GM18909 (cell line): Measurements from ENCODE around the gene CALD1.
A peak's percentile ranks its signal among the peaks of the same experiment; 100 is the strongest.

Experiments
- ATAC-seq: cut with Tn5 transposase; IDR thresholded peaks from one replicate; pipeline ENCODE4 v1.9.1; 2021; ENCODE audit warnings: mild to moderate bottlenecking; ENCODE audit not compliant: unreplicated experiment, poor library complexity

CALD1 gene

DNA sequence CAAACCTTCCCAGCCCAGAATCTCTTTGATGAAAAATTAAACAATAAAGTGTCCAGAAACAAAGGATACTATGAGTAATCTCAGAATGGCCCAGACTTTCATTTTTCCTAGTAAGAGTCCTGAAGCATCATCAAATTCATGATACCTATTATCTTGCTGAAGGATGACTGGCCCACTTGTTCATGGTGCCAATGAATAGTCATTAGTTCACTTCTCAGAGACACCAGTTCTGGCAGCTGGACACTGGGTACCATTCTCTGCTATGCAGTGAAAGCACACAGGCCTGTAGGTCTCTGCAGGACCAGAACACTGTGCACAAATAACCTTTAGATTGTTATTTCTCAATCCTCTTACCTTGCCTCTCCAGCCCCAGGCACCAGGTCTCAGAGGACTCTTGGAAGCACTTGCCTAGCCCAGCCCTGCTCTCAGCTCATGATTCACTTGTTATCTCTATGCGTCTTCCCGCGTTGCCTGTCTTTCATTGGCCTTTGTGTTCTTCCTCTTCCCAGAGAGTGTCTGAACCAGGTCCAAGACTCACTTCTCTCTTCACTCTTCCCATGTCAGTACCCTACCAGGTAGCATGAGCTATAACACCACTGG, 108.8 kb downstream of the CALD1 start:
- ATAC-seq = no peak

DNA sequence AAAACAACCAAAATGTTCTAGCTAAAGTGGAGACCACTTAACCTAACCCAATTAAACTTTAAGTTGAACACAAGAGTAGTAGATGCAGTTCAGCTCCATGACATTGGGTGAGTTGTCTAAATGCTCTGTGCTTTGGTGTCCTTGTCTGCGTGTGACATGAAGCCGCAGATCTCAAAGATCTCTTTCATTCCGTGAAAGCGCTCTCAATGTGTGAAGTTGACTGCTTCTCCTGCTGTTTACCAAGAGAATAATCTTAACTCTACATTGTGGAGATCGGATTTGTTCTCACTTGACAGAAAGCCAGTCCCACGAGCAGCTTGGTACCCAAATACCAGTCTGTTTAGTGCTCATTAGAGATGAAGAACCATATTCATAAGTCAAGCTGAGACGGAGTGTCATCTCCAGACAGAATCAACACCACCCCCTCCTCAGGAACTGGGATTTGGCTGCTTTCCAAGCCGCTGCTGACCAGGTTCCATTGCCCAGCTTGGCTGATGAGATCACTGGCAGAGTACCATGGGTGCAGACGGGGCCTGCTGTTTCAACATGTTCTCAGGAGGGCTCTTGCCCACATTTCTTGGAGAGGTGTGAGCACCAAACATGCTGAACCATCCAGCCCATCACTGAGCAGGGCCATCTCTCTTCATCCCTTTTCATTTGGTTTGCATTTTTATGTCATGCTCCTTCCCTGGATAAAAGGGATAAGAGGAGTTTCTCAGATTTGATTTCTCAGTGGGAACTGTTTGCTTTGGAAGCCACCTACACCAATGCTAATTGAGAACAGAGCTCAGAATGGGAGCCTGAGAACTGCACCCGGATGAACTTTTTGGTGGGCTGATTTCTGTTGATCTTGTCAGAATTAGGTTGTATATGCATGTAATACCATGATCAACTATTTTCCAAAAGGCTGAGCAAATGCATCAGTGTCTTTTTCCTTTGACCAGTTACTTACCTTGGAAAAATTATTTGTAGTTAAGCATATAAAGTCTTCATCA, 111.1 kb downstream of the CALD1 start:
- no peak for ATAC-seq

DNA sequence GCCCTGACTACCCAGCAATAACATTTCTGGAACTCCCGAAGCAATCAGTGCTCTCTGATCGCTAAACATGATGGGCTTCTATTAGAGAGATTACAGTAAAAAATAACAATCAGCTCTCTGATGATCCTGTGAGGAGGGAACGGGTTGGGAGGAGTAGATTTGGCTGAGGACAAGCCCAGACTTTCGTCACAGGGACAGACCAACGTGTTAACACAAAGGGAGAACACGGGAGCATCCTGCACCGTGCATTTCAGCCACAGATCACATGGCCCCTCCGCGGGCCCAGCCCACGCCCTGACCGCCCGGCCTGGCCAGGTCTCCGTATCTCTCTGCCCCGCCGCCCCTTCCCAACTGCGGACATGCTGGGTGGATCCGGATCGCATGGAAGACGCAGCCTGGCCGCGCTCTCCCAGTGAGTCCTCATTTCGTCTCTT, 111.8 kb downstream of the CALD1 start:
- no peak for ATAC-seq

DNA sequence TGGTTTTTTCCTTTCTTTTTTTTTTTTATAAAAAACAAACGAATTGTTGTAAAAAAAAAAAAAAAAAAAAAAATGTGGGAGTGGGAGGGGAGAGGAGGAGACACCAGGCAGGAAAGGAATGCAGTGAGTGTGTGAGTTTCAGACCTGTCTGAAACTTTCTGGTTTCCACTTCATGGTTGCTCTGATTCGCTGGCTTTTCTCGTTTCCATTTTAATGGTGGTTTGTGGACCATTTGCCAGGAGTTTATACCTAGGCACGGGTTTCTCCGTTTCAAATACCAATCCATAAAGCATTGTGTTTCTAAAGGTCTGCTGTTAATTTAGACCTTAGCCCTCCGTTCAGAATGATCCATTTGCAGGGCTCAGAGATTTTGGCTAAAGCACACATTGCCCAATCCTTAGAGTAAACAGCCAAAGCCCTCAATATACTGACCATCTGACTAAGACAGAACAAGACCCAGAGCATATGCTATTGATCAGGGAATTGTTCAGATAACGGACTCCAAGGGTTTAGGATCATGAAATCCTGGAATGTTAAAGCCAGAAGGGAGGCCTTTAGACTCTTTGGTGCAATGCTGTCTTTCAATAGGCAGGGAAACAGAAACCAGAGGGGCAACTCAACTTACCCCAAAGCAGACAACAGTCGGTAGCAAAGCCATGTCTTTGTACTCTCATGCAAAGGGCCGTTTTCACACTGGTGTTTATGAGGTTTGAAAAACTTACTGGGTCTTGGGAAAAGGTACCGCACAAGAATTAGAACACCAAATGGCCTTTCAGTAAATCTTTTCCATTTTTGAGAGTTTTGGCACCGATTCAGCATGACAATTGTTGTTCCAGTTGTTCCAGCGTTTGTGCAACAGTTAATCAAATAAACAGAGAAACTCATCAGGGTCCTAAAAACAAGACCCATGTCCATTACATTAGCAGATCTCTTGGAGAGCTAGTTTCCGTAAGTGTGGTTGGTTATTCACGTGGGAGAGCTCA, 112.6 kb downstream of the CALD1 start:
- ATAC-seq = no peak

DNA sequence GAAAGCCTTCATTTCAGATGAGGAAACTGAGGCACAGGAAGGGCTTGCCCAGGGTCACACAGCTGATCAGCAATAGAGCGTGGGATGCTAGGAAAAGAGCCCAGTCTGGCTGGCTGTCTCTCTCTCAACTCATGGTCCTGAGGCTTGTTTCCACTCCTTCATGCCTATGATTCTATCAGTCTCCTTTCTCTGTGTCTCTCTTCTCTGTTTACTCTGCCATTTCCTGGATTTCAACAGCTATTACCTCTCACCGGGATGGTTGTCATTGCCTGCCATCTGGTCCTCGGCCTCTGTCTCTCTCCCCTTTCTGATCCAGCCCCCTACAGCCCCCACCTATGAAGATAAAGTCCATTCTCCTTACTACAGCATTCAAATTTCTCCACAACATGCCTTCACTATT, 113.5 kb downstream of the CALD1 start:
- ATAC-seq = no peak

DNA sequence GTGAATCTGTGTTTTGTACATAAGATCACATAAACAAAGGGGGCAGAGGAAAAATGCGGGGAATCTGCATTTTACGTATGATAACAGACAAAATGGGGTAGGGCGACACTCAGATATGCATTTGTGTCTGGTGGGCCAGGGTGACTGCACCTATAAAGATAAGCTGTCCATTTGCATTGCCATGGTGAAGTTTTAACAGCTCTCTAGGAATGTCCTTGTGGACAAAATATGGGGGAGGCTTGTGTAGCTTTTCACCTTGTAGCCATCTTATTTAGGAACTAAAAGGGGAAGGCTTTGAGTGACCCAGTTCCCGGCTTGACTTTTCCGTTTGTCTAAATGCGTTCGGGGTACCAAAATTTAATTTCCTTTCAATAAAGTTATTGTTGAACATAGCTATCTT, 114.5 kb downstream of the CALD1 start:
- no peak for ATAC-seq

DNA sequence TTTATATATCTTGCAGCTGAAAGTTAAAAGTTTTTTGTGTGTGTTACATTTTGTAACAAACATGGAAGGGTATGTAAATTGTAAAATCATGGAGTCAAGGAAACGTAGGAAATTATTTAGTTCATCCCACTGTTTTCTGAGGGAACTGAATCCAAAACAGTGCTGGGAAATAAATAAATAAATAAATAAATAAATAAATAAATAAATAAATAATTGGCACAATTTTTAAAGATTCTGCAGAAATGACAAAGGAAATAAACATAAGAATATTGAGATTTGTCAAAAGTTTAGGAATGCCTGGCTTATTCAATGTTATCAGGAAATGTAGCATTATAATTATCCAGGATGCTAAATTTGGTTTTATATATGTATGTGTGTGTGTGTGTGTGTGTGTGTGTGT, 115.5 kb downstream of the CALD1 start:
- no peak for ATAC-seq

DNA sequence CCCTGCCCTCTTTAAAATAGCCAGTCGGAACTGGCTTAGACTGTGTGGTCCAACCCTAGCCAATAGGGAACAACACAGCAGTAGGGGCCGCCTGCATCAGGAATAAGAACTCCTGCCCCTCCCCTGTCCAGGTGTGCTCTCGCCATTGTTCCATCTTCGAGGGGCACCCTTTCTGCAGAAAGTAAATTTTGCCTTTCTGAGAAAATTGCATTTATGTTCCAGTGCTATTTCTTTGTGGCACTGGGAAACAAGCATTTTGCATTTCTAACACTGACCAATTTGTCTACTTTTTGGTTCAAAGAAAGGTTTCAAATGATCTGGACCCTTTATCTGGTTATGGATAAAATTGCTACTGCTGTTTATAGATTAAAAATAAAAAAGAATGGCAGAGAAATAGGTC, 116.6 kb downstream of the CALD1 start:
- no peak for ATAC-seq

DNA sequence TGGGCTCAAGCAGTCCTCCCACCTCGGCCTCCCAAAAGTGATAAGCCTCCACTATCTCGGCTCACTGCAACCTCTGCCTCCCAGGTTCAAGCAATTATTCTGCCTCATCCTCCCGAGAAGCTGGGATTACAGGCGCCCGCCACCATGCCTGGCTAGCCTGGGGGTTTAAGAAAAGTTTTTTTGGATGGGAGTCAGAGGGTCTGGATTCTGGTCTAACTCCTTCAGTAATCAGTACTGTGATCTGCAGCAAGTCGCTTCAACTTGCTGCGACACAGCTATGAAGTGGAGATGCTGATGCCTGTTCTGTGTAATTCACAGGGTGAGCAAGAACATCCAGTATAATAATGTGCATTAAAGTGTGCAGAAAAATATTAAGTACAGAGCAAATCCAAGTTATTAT, 118.5 kb downstream of the CALD1 start:
- ATAC-seq = no peak

DNA sequence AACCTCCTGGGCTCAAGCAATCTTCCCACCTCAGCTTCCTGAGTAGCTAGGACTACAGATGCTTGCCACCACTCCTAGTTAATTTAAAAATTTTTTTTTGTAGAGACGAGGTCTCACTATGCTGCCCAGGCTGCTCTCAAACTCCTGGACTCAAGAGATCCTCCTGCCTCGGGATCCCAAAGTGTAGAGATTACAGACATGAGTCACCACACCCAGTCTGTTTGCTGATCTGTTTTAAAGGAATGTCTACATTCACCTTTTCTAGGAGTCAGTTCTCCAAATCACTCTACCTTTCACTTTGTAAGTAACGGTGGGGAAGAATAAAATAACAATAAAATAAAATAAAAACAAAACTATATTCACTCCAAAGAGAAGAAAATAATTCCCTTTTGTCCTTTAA, 120.3 kb downstream of the CALD1 start:
- ATAC-seq = no peak

DNA sequence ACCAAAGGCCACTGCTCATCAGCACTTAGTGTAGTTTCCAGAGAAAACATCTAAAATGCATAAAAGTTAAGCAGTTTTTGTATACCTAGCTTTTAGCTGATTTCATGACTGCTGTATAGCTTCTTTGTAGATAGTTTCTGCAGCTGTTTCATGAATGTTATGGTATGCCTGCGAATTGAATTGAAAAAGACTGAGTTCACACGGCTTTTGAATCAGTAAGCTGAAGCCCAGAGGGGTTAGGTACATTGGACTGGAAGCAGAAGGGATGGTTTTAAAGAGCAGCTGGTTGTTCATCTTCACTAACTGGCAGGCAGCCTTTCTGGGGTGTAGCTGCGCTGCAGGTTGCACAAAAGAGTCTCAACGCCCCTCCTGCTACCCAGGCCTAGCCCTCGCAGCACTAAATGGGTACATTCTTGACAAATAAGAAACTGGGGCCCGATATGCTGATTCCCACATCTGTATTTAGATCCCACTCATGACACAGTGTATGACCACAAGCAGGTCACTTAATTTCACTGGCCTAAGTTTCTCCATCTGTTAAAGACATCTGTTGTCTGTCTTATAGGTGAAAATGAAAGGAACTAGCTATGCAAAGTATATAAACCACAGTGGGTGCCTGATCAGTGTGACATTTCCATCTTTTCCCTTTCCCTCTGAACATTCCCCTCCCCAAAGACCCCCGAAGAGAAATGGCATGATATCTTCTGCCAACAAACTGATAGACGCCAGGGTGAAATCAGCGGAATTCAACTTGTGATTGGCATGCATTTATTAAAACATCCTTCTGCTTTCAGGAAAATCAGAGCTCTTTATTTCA, 120.9 kb downstream of the CALD1 start:
- ATAC-seq = peak; percentile 90

DNA sequence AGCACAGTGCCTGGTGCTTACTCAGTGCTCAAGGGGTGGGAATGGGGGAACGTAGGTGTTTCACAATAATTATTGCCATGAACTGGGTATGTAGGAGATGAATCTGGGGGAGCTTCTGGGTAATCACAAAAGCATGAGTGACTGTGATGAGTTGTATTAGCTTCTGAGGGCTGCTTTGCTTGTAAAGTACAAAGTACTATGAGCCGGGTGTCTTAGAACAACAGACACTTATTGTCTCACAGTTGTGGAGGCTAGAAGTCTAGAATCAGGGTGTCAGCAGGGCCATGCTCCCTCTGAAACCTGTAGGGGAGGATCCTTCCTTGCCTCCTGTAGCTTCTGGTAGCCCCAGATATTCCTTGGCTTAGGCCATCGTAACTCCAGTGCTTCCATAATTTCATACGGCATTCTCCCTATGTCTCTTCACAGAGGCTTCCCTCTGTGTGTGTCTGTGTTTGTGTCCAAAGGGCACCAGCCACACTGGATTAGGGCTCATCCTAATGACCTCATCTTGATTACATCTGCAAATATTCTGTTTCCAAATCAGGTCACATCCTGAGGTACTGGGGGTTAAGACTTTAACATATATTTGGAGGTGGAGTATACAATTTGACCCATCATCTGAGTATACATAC, 122.1 kb downstream of the CALD1 start:
- no peak for ATAC-seq

DNA sequence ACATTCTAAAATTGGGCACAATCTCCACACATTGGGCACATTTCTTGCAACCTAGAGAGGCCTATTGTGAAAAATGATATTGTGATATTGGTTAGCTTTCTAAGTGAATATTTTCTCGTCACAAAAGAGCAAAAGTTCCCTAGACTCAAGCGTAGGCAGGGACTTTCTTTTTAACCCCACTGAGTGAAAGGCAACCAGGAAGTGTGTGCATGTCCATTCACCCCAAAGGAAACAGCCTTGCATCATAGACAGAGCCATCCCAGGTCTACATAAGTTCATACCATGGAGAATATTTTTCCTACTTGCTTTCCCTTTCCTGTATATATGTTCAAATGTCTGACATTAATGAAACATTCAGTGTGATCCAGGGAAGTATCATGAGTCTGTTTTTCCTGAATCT, 122.6 kb downstream of the CALD1 start:
- no peak for ATAC-seq

DNA sequence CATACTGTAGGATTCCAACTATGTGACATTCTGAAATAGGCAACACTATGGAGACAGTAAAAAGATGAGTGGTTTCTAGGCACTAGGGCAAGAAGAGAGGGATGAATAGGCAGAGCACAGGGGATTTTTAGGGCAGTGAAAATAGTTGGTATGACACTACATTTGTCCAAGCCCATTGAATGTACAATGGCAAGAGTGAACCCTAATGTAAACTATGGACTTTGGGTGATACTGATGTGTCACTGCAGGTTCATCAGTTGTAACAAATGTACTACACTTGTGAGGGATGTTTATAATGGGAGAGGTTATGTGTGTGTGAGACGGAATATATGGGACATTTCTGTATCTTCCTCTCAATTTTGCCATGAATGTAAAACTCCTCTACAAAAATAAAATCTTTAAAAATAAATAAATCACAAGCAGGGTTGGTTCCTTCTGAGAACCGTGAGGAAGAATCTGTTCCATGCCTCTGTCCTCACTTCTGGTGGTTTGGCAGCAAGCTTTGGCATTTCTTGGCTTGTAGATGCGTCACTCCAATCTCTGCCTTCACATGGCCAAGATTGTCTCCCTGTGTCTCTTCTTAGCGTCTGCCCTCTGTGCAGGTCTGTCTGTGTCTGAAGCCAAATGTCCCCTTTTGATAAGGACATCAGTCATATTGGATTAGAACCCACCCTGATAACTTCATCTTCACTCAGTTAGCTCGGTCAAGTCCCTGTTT, 123.8 kb downstream of the CALD1 start:
- ATAC-seq = no peak

DNA sequence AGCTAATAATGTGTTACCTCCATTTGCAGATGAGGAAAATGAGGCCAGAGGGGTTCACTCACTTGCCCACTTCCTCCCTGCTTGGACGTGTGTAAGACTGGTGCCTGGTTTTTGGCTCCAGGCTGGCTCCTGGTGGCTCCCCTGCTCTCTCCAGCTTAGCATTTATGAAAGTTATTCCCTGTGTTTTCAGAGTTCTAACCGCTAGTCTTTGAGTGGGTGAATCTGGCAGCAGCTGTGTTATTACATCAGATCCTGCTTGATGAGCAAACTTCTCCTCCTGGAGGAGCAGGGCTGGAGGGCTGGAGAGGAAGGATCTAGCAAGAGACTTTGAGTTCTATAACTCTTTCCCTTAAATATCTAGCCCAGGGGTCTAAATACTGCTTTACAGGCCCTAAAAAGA, 125.9 kb downstream of the CALD1 start:
- no peak for ATAC-seq

DNA sequence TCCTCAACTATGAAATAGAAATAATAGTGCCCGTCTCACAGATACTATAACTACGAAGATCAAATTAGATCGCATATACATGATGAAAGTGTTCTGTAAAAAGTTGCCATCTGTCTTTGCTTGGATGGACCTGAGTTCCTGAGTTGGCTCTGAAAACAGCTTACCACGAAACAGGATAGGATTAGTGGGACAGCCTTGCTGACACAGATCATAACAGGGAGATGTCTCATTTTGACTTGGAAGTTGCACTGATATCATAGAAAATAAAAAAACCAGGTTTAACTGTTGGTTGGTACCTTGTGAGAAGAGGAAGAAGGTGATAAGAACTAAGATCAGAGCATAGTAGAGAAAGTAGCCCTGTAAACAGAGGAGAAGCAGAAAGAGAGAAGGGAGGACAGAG, 127.6 kb downstream of the CALD1 start:
- ATAC-seq = no peak

DNA sequence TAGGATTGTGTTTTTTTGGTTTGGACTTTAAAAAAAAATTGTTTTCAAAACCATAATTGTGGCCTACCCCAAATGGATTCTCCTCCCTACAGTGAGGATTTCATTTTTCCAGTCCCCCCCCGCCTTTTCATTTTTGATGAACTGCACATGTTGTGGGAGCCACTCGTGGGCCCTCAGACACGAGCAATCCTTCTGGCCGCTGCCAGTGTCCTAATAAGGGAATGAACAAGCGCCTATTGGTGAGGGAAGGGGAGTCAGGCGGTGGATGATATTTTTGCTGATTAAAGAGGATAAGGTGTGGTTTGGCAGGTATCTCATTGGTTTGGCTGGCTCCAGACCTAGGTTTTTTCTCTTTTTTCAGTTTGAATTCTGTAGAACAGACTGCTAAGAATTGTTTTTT, 128.2 kb downstream of the CALD1 start:
- ATAC-seq = no peak

DNA sequence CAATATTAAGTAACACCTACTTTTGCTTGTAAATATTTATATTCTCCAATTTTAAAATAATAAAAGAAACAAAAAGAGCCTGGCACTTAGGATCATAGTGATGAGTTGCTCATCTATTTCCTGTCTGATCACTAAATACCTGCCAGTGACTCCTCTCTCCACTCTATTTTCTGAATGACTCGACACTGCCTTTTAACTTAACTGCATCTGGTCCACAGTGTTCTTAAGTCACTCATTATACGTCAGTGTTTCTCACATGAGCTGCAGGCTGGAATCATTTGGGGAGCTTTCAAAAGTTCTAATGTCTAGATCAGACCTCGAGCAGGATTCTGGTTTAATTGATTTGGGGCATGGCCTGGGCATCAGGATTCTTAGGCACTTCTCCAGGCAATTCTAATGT, 128.9 kb downstream of the CALD1 start:
- no peak for ATAC-seq
